Activated T-cell treated with anti-CD3 and anti-CD28 coated beads, Interleukin-2, amount 50 U/mL, for 72 hours (primary cell): ENCODE measurements around the gene NNMT. TPM values are rescaled to one million over a fixed set of nuclear protein-coding genes. Genes with fewer than 3 reads are reported as not detected.
A peak's percentile ranks its signal among the peaks of the same experiment; 100 is the strongest.

Experiments used
- ATAC-seq, 2 donors: fragments of 150-1000 bp; cut with Tn5 transposase; replicated peaks in 1 of 2; 2 replicates each; pipeline ENCODE4 v1.10.0; 2021; ENCODE audit warnings: moderate library complexity in 2 of 2, mild to moderate bottlenecking in 1 of 2
- DNase-seq, 2 donors: peaks; one replicate each; pipeline ENCODE4 v3.0.0; 2021 to 2022; ENCODE audit warnings: mixed read lengths in 1 of 2
- H3K27ac Mint-ChIP-seq: one replicate; pipeline ENCODE4 v1.8.0; 2022; ENCODE audit warnings: mild to moderate bottlenecking, moderate library complexity, mixed read lengths
- H3K27me3 Mint-ChIP-seq: one replicate; pipeline ENCODE4 v1.8.0; 2022; ENCODE audit warnings: low read depth, mixed read lengths
- H3K36me3 Mint-ChIP-seq, 2 donors: one replicate each; pipeline ENCODE4 v1.8.0; 2022; ENCODE audit warnings: mixed read lengths in 2 of 2, mild to moderate bottlenecking in 1 of 2; ENCODE audit not compliant: insufficient read depth in 2 of 2
- H3K4me1 Mint-ChIP-seq: one replicate; pipeline ENCODE4 v1.8.0; 2022; ENCODE audit warnings: low read depth, mixed read lengths
- H3K4me3 Mint-ChIP-seq, 2 donors: one replicate each; pipeline ENCODE4 v1.8.0; 2022; ENCODE audit warnings: mild to moderate bottlenecking in 2 of 2, mixed read lengths in 2 of 2, moderate library complexity in 2 of 2
- H3K9me3 Mint-ChIP-seq, 2 donors: one replicate each; pipeline ENCODE4 v1.8.0; 2022; ENCODE audit warnings: mixed read lengths in 2 of 2
- total RNA-seq, 2 donors: library from RNA; stranded (reverse); gene quantifications; one replicate each; pipeline ENCODE4 v1.2.3, GENCODE V29; 2022

Gene NNMT
- total RNA-seq, 2 donors from 2014 or later: not detected

- H3K4me1 Mint-ChIP-seq: no peaks in the 10 kb centered on the region
- ATAC-seq: no peak
- peaks cover 25% of the 10 kb centered on the region for H3K27me3 Mint-ChIP-seq
- no peaks in the 10 kb centered on the region for H3K36me3 Mint-ChIP-seq
- H3K9me3 Mint-ChIP-seq: no peaks in the 10 kb centered on the region
- DNase-seq: no peak
- no peak overlapping the region for H3K27ac Mint-ChIP-seq
- H3K4me3 Mint-ChIP-seq: no peak overlapping the region
These were observed 25.5 kb upstream of the NNMT start for GRCh38 chr11:114270531-114271270.

- no peak for ATAC-seq
- H3K27me3 Mint-ChIP-seq: peaks cover 25% of the 10 kb centered on the region
- no peaks in the 10 kb centered on the region for H3K36me3 Mint-ChIP-seq
- H3K27ac Mint-ChIP-seq: no peak overlapping the region
- no peak for DNase-seq
- no peak overlapping the region for H3K4me3 Mint-ChIP-seq
- no peaks in the 10 kb centered on the region for H3K9me3 Mint-ChIP-seq
- no peaks in the 10 kb centered on the region for H3K4me1 Mint-ChIP-seq
These were observed 24.9 kb upstream of the NNMT start for GRCh38 chr11:114271316-114271715.

DNA sequence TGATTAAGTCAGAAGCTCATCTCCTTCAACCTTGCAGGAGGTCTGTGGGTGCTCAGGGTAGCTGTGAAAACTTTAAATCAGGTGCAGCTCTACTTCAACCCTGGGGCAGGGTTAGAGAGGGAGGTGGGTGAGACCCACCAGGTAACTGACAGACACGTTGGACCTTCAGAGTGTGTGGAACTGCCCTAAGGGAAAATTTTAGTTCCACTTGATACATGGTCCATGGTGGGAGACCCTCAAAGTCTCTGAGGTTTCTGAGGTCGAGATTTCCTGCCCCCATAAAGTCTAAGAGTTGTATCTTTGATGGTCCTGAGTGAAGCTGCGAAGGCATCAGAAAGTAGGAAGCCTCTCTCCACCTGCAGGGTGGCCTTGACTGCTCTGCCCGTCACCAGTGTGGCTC is 23.9 kb upstream of the NNMT start:
- ATAC-seq (no peak), DNase-seq (no peak)
- Mint-ChIP-seq H3K4me1 (no peaks in the 10 kb centered on the region), H3K27me3 (peaks cover 25% of the 10 kb centered on the region), H3K27ac (no peak overlapping the region), H3K4me3 (no peak overlapping the region), H3K36me3 (no peaks in the 10 kb centered on the region), H3K9me3 (no peaks in the 10 kb centered on the region)

- DNase-seq: no peak
- Mint-ChIP-seq H3K9me3 (no peaks in the 10 kb centered on the region), H3K36me3 (no peaks in the 10 kb centered on the region), H3K4me3 (no peak overlapping the region), H3K27ac (no peak overlapping the region), H3K4me1 (no peaks in the 10 kb centered on the region), H3K27me3 (peaks cover 25% of the 10 kb centered on the region)
- ATAC-seq: no peak
These were observed 23.1 kb upstream of the NNMT start for GRCh38 chr11:114273071-114273470.

- H3K4me1 Mint-ChIP-seq: no peaks in the 10 kb centered on the region
- H3K9me3 Mint-ChIP-seq: no peaks in the 10 kb centered on the region
- no peak for DNase-seq
- no peak for ATAC-seq
- peaks cover 34% of the 10 kb centered on the region for H3K27me3 Mint-ChIP-seq
- H3K27ac Mint-ChIP-seq: no peak overlapping the region
- H3K4me3 Mint-ChIP-seq: no peak overlapping the region
- no peaks in the 10 kb centered on the region for H3K36me3 Mint-ChIP-seq
These were observed 22.1 kb upstream of the NNMT start for GRCh38 chr11:114273890-114274635.

DNA sequence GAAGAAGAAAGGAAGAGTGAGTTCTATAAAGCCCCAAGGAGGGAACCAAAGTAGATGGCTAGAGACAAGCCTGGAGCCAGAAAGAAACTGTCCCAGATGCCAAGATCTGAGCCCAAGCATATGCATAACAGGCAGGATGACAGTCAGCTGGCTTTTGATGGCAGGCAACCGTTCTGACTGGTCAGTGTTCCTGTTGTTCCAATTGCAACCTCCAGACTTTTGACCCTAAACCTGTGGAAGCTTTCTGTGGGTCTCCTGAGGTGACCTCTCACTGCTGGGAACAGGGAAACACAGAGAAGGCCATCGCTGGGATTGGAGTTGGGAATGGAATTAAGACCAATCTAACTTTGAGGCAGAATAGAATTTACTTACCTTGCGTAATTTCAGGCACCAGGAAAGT is 21.6 kb upstream of the NNMT start:
- peaks cover 34% of the 10 kb centered on the region for H3K27me3 Mint-ChIP-seq
- no peaks in the 10 kb centered on the region for H3K36me3 Mint-ChIP-seq
- no peak overlapping the region for H3K27ac Mint-ChIP-seq
- DNase-seq: no peak
- no peak overlapping the region for H3K4me3 Mint-ChIP-seq
- no peaks in the 10 kb centered on the region for H3K9me3 Mint-ChIP-seq
- H3K4me1 Mint-ChIP-seq: no peaks in the 10 kb centered on the region
- no peak for ATAC-seq

GRCh38 chr11:114275280-114275679 is 20.9 kb upstream of the NNMT start:
- H3K27me3 Mint-ChIP-seq: peaks cover 37% of the 10 kb centered on the region
- no peak overlapping the region for H3K4me3 Mint-ChIP-seq

GRCh38 chr11:114276077-114276476 is 20.1 kb upstream of the NNMT start:
- DNase-seq: no peak
- no peaks in the 10 kb centered on the region for H3K36me3 Mint-ChIP-seq
- no peak overlapping the region for H3K4me3 Mint-ChIP-seq
- peaks cover 37% of the 10 kb centered on the region for H3K27me3 Mint-ChIP-seq
- no peak for ATAC-seq
- no peak overlapping the region for H3K27ac Mint-ChIP-seq
- no peaks in the 10 kb centered on the region for H3K4me1 Mint-ChIP-seq
- H3K9me3 Mint-ChIP-seq: no peaks in the 10 kb centered on the region

More at GRCh38 chr11:114275280-114275679, 20.9 kb upstream of the NNMT start:
- DNase-seq (no peak), ATAC-seq (no peak)
- no peak overlapping the region for H3K27ac Mint-ChIP-seq
- no peaks in the 10 kb centered on the region for H3K9me3 Mint-ChIP-seq
- H3K4me1 Mint-ChIP-seq: no peaks in the 10 kb centered on the region
- no peaks in the 10 kb centered on the region for H3K36me3 Mint-ChIP-seq

DNA sequence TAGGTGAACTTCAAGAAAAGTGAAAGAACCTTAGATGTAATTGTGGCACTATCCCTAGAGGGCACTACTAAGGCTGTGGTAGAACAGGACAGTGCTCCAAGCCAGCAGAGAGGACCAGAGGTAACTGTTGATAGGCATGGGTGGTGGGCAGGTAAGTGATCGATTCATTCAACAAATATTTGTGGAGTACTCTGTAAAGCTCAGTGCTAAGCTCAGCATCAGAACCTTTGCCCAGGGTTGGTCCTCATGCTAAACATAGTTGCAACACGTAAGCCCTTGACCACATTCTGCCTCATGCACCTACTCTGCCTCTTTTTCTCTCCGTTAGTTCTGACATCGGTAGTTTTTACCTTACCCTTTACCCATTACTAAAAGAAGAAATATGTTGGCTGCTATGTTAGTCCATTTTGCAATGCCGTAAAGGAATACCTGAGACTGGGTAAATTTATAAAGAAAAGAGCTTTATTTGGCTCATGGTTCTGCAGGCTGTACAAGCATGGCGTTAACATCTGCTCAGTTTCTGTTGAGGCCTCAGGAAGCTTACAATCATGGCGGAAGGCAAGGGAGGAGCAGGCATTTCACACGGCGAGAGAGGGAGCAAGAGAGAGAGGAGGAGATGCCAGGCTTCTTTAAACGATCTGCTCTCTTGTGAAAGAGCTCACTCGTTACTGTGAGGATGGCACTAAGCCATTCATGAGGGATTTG is 18.4 kb upstream of the NNMT start:
- Mint-ChIP-seq H3K27ac (no peak overlapping the region), H3K4me1 (no peaks in the 10 kb centered on the region), H3K27me3 (peaks cover 30% of the 10 kb centered on the region), H3K9me3 (no peaks in the 10 kb centered on the region), H3K4me3 (no peak overlapping the region), H3K36me3 (no peaks in the 10 kb centered on the region)
- no peak for ATAC-seq
- DNase-seq: no peak

- no peaks in the 10 kb centered on the region for H3K36me3 Mint-ChIP-seq
- no peak overlapping the region for H3K27ac Mint-ChIP-seq
- ATAC-seq (no peak), DNase-seq (no peak)
- H3K4me1 Mint-ChIP-seq: no peaks in the 10 kb centered on the region
- peaks cover 30% of the 10 kb centered on the region for H3K27me3 Mint-ChIP-seq
- no peak overlapping the region for H3K4me3 Mint-ChIP-seq
- H3K9me3 Mint-ChIP-seq: no peaks in the 10 kb centered on the region
These were observed 17.7 kb upstream of the NNMT start for GRCh38 chr11:114278342-114279065.

DNA sequence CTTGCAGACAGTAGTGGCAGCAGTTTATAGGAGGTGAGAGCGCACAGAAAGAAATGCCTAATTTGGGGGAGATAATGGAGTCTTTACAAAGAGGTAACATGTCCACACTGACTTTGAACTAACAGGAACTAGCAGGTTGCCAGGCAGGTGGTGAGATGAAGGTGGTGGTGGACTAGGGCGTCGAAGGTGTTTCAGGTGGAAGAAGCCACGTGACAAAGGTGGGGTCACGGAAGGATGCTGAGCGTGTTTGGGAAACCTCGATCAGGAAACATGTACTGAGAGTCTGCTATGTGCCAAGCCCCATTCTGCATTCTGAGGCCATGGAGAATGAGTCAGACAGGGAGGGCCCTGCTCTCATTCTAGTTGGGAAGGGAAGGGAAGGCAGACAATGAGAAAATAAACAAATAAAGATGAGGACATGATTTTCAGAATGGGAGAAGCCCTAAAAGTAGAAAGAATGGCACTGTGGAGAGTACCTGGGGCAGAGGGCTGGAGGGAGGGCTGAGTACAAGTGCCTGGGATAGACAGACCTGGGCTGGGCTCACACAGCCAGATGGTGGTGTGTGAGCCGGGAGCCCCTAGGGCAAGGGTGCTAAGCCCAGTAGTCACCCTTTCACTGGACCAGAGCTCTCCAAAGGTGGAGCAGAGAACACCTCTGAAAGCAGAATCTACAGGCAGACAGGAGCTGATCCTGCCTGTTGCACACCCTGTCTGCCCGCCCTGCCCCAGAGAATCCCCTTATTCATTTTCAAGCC is 16.2 kb upstream of the NNMT start:
- Mint-ChIP-seq H3K27ac (no peak overlapping the region), H3K36me3 (no peaks in the 10 kb centered on the region), H3K4me3 (no peak overlapping the region), H3K9me3 (no peaks in the 10 kb centered on the region), H3K27me3 (peaks cover 20% of the 10 kb centered on the region), H3K4me1 (no peaks in the 10 kb centered on the region)
- ATAC-seq: no peak
- no peak for DNase-seq

GRCh38 chr11:114280696-114281095 is 15.5 kb upstream of the NNMT start:
- ATAC-seq (no peak), DNase-seq (peak; percentile 15 to 17)
- H3K36me3 Mint-ChIP-seq: no peaks in the 10 kb centered on the region
- no peaks in the 10 kb centered on the region for H3K4me1 Mint-ChIP-seq
- no peaks in the 10 kb centered on the region for H3K9me3 Mint-ChIP-seq
- peaks cover 19% of the 10 kb centered on the region for H3K27me3 Mint-ChIP-seq
- no peak overlapping the region for H3K4me3 Mint-ChIP-seq
- H3K27ac Mint-ChIP-seq: no peak overlapping the region
